ENCODE results near the gene ATF4.

Gene ATF4

GRCh38 chr22:39520226-39521105, at the start of gene ATF4:
Gene ATF4, plus strand, starts transcription at chr22:39520562. Its CDS starts 884 bp downstream, at chr22:39521446.
- Histone ChIP-seq H3K9me3 (ENCODE audit: control insufficient read depth in 2 of 2, low read length in 2 of 2) (no peaks in the 10 kb centered on the region), H3K4me1 (ENCODE audit: control insufficient read depth in 2 of 2, insufficient read depth in 2 of 2, low read length in 2 of 2) (peaks cover 35 to 37% of the 10 kb centered on the region in 2 donors)

GRCh38 chr22:39471381-39472141, 48.8 kb upstream of the ATF4 start:
- Histone ChIP-seq H3K36me3 (ENCODE audit: control insufficient read depth in 2 of 2, insufficient read depth in 2 of 2, low read length in 2 of 2) (peaks cover 0 to under 1% of the 10 kb centered on the region in 2 donors), H3K9me3 (ENCODE audit: control insufficient read depth in 2 of 2, low read length in 2 of 2) (no peaks in the 10 kb centered on the region), H3K4me3 (ENCODE audit: low read length in 2 of 2) (peak overlapping the region in 1 of 2 donors; percentile 13), H3K27me3 (ENCODE audit: control insufficient read depth in 2 of 2, insufficient read depth in 2 of 2, low read length in 2 of 2) (no peaks in the 10 kb centered on the region), H3K27ac (ENCODE audit: low read depth in 2 of 2, low read length in 2 of 2) (peak overlapping the region; percentile 74 to 92), H3K9ac (ENCODE audit: low read depth in 1 of 2, low read length in 2 of 2) (peak overlapping the region; percentile 17 to 71), H3K4me1 (ENCODE audit: control insufficient read depth in 2 of 2, insufficient read depth in 2 of 2, low read length in 2 of 2) (peaks cover 49 to 58% of the 10 kb centered on the region in 2 donors)

More at GRCh38 chr22:39520226-39521105, at the start of gene ATF4:
- H3K36me3 ChIP-seq (ENCODE audit: control insufficient read depth in 2 of 2, insufficient read depth in 2 of 2, low read length in 2 of 2): peaks cover 35 to 42% of the 10 kb centered on the region in 2 donors
- H3K4me3 ChIP-seq (ENCODE audit: low read length in 2 of 2): peak within 1 kb of the TSS; percentile 95 to 98
- H3K27me3 ChIP-seq (ENCODE audit: control insufficient read depth in 2 of 2, insufficient read depth in 2 of 2, low read length in 2 of 2): no peaks in the 10 kb centered on the region
- H3K9ac ChIP-seq (ENCODE audit: low read depth in 1 of 2, low read length in 2 of 2): peak within 1 kb of the TSS; percentile 98 to 99
- peak within 1 kb of the TSS; percentile 99 to 100 for H3K27ac ChIP-seq (ENCODE audit: low read depth in 2 of 2, low read length in 2 of 2)

GRCh38 chr22:39472570-39473556, 47.5 kb upstream of the ATF4 start:
- H3K36me3 ChIP-seq (ENCODE audit: control insufficient read depth in 2 of 2, insufficient read depth in 2 of 2, low read length in 2 of 2): peaks cover 3 to 4% of the 10 kb centered on the region in 2 donors
- H3K27me3 ChIP-seq (ENCODE audit: control insufficient read depth in 2 of 2, insufficient read depth in 2 of 2, low read length in 2 of 2): no peaks in the 10 kb centered on the region
- H3K9me3 ChIP-seq (ENCODE audit: control insufficient read depth in 2 of 2, low read length in 2 of 2): no peaks in the 10 kb centered on the region
- H3K4me3 ChIP-seq (ENCODE audit: low read length in 2 of 2): peak overlapping the region; percentile 54 to 61
- peak overlapping the region; percentile 41 to 71 for H3K9ac ChIP-seq (ENCODE audit: low read depth in 1 of 2, low read length in 2 of 2)
- H3K27ac ChIP-seq (ENCODE audit: low read depth in 2 of 2, low read length in 2 of 2): peak overlapping the region; percentile 74 to 92
- H3K4me1 ChIP-seq (ENCODE audit: control insufficient read depth in 2 of 2, insufficient read depth in 2 of 2, low read length in 2 of 2): peaks cover 45 to 55% of the 10 kb centered on the region in 2 donors

- Histone ChIP-seq H3K9ac (ENCODE audit: low read depth in 1 of 2, low read length in 2 of 2) (peak overlapping the region in 1 of 2 donors; percentile 52), H3K9me3 (ENCODE audit: control insufficient read depth in 2 of 2, low read length in 2 of 2) (no peaks in the 10 kb centered on the region), H3K36me3 (ENCODE audit: control insufficient read depth in 2 of 2, insufficient read depth in 2 of 2, low read length in 2 of 2) (peaks cover 3 to 4% of the 10 kb centered on the region in 2 donors), H3K4me1 (ENCODE audit: control insufficient read depth in 2 of 2, insufficient read depth in 2 of 2, low read length in 2 of 2) (peaks cover 45 to 48% of the 10 kb centered on the region in 2 donors), H3K4me3 (ENCODE audit: low read length in 2 of 2) (peak overlapping the region in 1 of 2 donors; percentile 36), H3K27me3 (ENCODE audit: control insufficient read depth in 2 of 2, insufficient read depth in 2 of 2, low read length in 2 of 2) (no peaks in the 10 kb centered on the region), H3K27ac (ENCODE audit: low read depth in 2 of 2, low read length in 2 of 2) (peak overlapping the region; percentile 58 to 92)
These were observed 46.5 kb upstream of the ATF4 start for GRCh38 chr22:39473851-39474250.

- Histone ChIP-seq H3K27ac (ENCODE audit: low read depth in 2 of 2, low read length in 2 of 2) (peak overlapping the region; percentile 58 to 92), H3K4me3 (ENCODE audit: low read length in 2 of 2) (peak overlapping the region in 1 of 2 donors; percentile 36), H3K9ac (ENCODE audit: low read depth in 1 of 2, low read length in 2 of 2) (peak overlapping the region in 1 of 2 donors; percentile 52)
These were observed 45.8 kb upstream of the ATF4 start for GRCh38 chr22:39474351-39475111.

GRCh38 chr22:39475337-39475736, 45.0 kb upstream of the ATF4 start:
- Histone ChIP-seq H3K4me1 (ENCODE audit: control insufficient read depth in 2 of 2, insufficient read depth in 2 of 2, low read length in 2 of 2) (peaks cover 36 to 38% of the 10 kb centered on the region in 2 donors), H3K27me3 (ENCODE audit: control insufficient read depth in 2 of 2, insufficient read depth in 2 of 2, low read length in 2 of 2) (no peaks in the 10 kb centered on the region), H3K9me3 (ENCODE audit: control insufficient read depth in 2 of 2, low read length in 2 of 2) (no peaks in the 10 kb centered on the region), H3K36me3 (ENCODE audit: control insufficient read depth in 2 of 2, insufficient read depth in 2 of 2, low read length in 2 of 2) (peaks cover 3 to 4% of the 10 kb centered on the region in 2 donors), H3K4me3 (ENCODE audit: low read length in 2 of 2) (no peak overlapping the region), H3K27ac (ENCODE audit: low read depth in 2 of 2, low read length in 2 of 2) (no peak overlapping the region), H3K9ac (ENCODE audit: low read depth in 1 of 2, low read length in 2 of 2) (no peak overlapping the region)

More at GRCh38 chr22:39474351-39475111, 45.8 kb upstream of the ATF4 start:
- Histone ChIP-seq H3K27me3 (ENCODE audit: control insufficient read depth in 2 of 2, insufficient read depth in 2 of 2, low read length in 2 of 2) (no peaks in the 10 kb centered on the region), H3K9me3 (ENCODE audit: control insufficient read depth in 2 of 2, low read length in 2 of 2) (no peaks in the 10 kb centered on the region), H3K4me1 (ENCODE audit: control insufficient read depth in 2 of 2, insufficient read depth in 2 of 2, low read length in 2 of 2) (peaks cover 40 to 44% of the 10 kb centered on the region in 2 donors), H3K36me3 (ENCODE audit: control insufficient read depth in 2 of 2, insufficient read depth in 2 of 2, low read length in 2 of 2) (peaks cover 3 to 4% of the 10 kb centered on the region in 2 donors)

- peaks cover 3 to 4% of the 10 kb centered on the region in 2 donors for H3K36me3 ChIP-seq (ENCODE audit: control insufficient read depth in 2 of 2, insufficient read depth in 2 of 2, low read length in 2 of 2)
- H3K27me3 ChIP-seq (ENCODE audit: control insufficient read depth in 2 of 2, insufficient read depth in 2 of 2, low read length in 2 of 2): no peaks in the 10 kb centered on the region
- H3K4me3 ChIP-seq (ENCODE audit: low read length in 2 of 2): no peak overlapping the region
- H3K9ac ChIP-seq (ENCODE audit: low read depth in 1 of 2, low read length in 2 of 2): no peak overlapping the region
- no peaks in the 10 kb centered on the region for H3K9me3 ChIP-seq (ENCODE audit: control insufficient read depth in 2 of 2, low read length in 2 of 2)
- no peak overlapping the region for H3K27ac ChIP-seq (ENCODE audit: low read depth in 2 of 2, low read length in 2 of 2)
- peaks cover 34 to 36% of the 10 kb centered on the region in 2 donors for H3K4me1 ChIP-seq (ENCODE audit: control insufficient read depth in 2 of 2, insufficient read depth in 2 of 2, low read length in 2 of 2)
These were observed 44.5 kb upstream of the ATF4 start for GRCh38 chr22:39475902-39476301.

GRCh38 chr22:39476664-39477063, 43.7 kb upstream of the ATF4 start:
- Histone ChIP-seq H3K27ac (ENCODE audit: low read depth in 2 of 2, low read length in 2 of 2) (no peak overlapping the region), H3K4me3 (ENCODE audit: low read length in 2 of 2) (no peak overlapping the region), H3K4me1 (ENCODE audit: control insufficient read depth in 2 of 2, insufficient read depth in 2 of 2, low read length in 2 of 2) (peaks cover 29 to 34% of the 10 kb centered on the region in 2 donors), H3K36me3 (ENCODE audit: control insufficient read depth in 2 of 2, insufficient read depth in 2 of 2, low read length in 2 of 2) (peaks cover 3 to 4% of the 10 kb centered on the region in 2 donors), H3K27me3 (ENCODE audit: control insufficient read depth in 2 of 2, insufficient read depth in 2 of 2, low read length in 2 of 2) (no peaks in the 10 kb centered on the region), H3K9ac (ENCODE audit: low read depth in 1 of 2, low read length in 2 of 2) (no peak overlapping the region), H3K9me3 (ENCODE audit: control insufficient read depth in 2 of 2, low read length in 2 of 2) (no peaks in the 10 kb centered on the region)

GRCh38 chr22:39477542-39477941, 42.8 kb upstream of the ATF4 start:
- H3K9ac ChIP-seq (ENCODE audit: low read depth in 1 of 2, low read length in 2 of 2): no peak overlapping the region
- H3K4me3 ChIP-seq (ENCODE audit: low read length in 2 of 2): no peak overlapping the region
- H3K4me1 ChIP-seq (ENCODE audit: control insufficient read depth in 2 of 2, insufficient read depth in 2 of 2, low read length in 2 of 2): peaks cover 20 to 25% of the 10 kb centered on the region in 2 donors
- no peak overlapping the region for H3K27ac ChIP-seq (ENCODE audit: low read depth in 2 of 2, low read length in 2 of 2)
- peaks cover 3 to 4% of the 10 kb centered on the region in 2 donors for H3K36me3 ChIP-seq (ENCODE audit: control insufficient read depth in 2 of 2, insufficient read depth in 2 of 2, low read length in 2 of 2)
- no peaks in the 10 kb centered on the region for H3K9me3 ChIP-seq (ENCODE audit: control insufficient read depth in 2 of 2, low read length in 2 of 2)
- H3K27me3 ChIP-seq (ENCODE audit: control insufficient read depth in 2 of 2, insufficient read depth in 2 of 2, low read length in 2 of 2): no peaks in the 10 kb centered on the region

All from mucosa of rectum (tissue), 2 donors.